Endothelial cell of umbilical vein (primary cell): Measurements from ENCODE around the gene CLCN4. TPM values are rescaled to one million over a fixed set of nuclear protein-coding genes. Genes with fewer than 3 reads are reported as not detected.

Experiments
- BruUV-seq: library from RNA; stranded (reverse); fragments of 400-500 nt; replicated peaks from 2 replicates; lab custom pipeline; 2021; lab: Mats Ljungman, UMichigan
- CTCF ChIA-PET: fragments of 300-600, 350-600 bp; sonication (Branson Sonifier 250); formaldehyde crosslinking; loops from one replicate; lab custom pipeline; 2021; ENCODE audit warnings: antibody characterized with exemption, inconsistent platforms; lab: Charles Lee
- POLR2A ChIA-PET: fragments of 300-600, 350-600 bp; sonication (Branson Sonifier 250); formaldehyde crosslinking; loops from one replicate; lab custom pipeline; 2021; ENCODE audit warnings: antibody characterized with exemption, inconsistent platforms; lab: Charles Lee
- DNase-seq: peaks from one replicate; pipeline ENCODE4 v3.0.0-alpha.2; 2011; ENCODE audit warnings: low read depth, low spot score
- FAIRE-seq: peaks from 2 replicates; lab custom pipeline; 2011; peaks lifted over from hg19 to GRCh38; lab: Jason Lieb, UNC
- H2AFZ ChIP-seq: 2 replicates; pipeline ENCODE4 v1.6.0; 2012; ENCODE audit warnings: low read depth, low read length, control low read depth, inconsistent platforms
- H3K27ac ChIP-seq: 2 replicates; pipeline ENCODE4 v1.5.1; 2011; ENCODE audit warnings: low read depth, mild to moderate bottlenecking, control low read depth, low read length, moderate library complexity; ENCODE audit not compliant: insufficient read depth
- H3K27me3 ChIP-seq, 2 experiments: 2 replicates each; pipeline versions ENCODE4 v1.6.0 to v1.6.1; 2011; ENCODE audit warnings: low read length in 2 of 2, mixed read lengths in 1 of 2; ENCODE audit not compliant: control insufficient read depth in 2 of 2, insufficient read depth in 2 of 2
- H3K36me3 ChIP-seq, 2 experiments: 2 replicates in 1 of 2; 3 replicates in 1 of 2; pipeline ENCODE4 v1.5.1; 2011; ENCODE audit warnings: low read length in 2 of 2, mild to moderate bottlenecking in 1 of 2, moderate library complexity in 1 of 2; ENCODE audit not compliant: control insufficient read depth in 2 of 2, insufficient read depth in 2 of 2; ENCODE audit errors: extremely low read depth in 1 of 2
- H3K4me1 ChIP-seq: 3 replicates; pipeline ENCODE4 v1.5.1; 2011; ENCODE audit warnings: mild to moderate bottlenecking, low read length; ENCODE audit not compliant: control insufficient read depth, insufficient read depth; ENCODE audit errors: extremely low read depth
- H3K4me2 ChIP-seq: 2 replicates; pipeline ENCODE4 v1.6.1; 2011; ENCODE audit warnings: low read length, control low read depth, mixed read lengths; ENCODE audit not compliant: insufficient read depth
- H3K4me3 ChIP-seq, 3 experiments: fragments of 200-600 bp in 1 of 3; sonication (generic), shearing (Covaris generic) in 1 of 3; replicated peaks in 1 of 3; 2 replicates each; pipeline ENCODE4 v1.5.1; 2011 to 2016; ENCODE audit warnings: control low read depth in 3 of 3, low read length in 3 of 3, mild to moderate bottlenecking in 2 of 3, inconsistent platforms in 1 of 3, low read depth in 1 of 3, moderate library complexity in 1 of 3; ENCODE audit not compliant: insufficient read depth in 1 of 3
- H3K79me2 ChIP-seq: 2 replicates; pipeline ENCODE4 v1.6.0; 2012; ENCODE audit warnings: low read length, inconsistent platforms; ENCODE audit not compliant: control insufficient read depth, insufficient read depth
- H3K9ac ChIP-seq: replicated peaks from 2 replicates; pipeline ENCODE3; 2011; ENCODE audit warnings: low read length, control low read depth; ENCODE audit not compliant: insufficient read depth; ENCODE audit errors: extremely low read depth
- H3K9me1 ChIP-seq: replicated peaks from 3 replicates; pipeline ENCODE4 v1.6.0; 2011; ENCODE audit warnings: mild to moderate bottlenecking, low read length; ENCODE audit not compliant: control insufficient read depth, insufficient read depth; ENCODE audit errors: extremely low read depth
- H3K9me3 ChIP-seq: replicated peaks from 2 replicates; pipeline ENCODE4 v1.5.1; 2012; ENCODE audit warnings: low read length, inconsistent platforms; ENCODE audit not compliant: control insufficient read depth, insufficient read depth
- H4K20me1 ChIP-seq: replicated peaks from 2 replicates; pipeline ENCODE3; 2011; ENCODE audit warnings: mild to moderate bottlenecking, low read length; ENCODE audit not compliant: control insufficient read depth, insufficient read depth; ENCODE audit errors: extremely low read depth
- CTCF ChIP-seq, 2 donors: IDR thresholded peaks; 1 replicate in 1 of 2; 2 replicates in 1 of 2; pipeline ENCODE4 v1.5.1; 2011; ENCODE audit warnings: low read length in 2 of 2, mild to moderate bottlenecking in 2 of 2, moderate library complexity in 2 of 2, control low read depth in 1 of 2, inconsistent platforms in 1 of 2, low read depth in 1 of 2; ENCODE audit not compliant: insufficient read depth in 1 of 2; ENCODE audit errors: extremely low read depth in 1 of 2
- EZH2 ChIP-seq: IDR thresholded peaks from 2 replicates; pipeline ENCODE4 v1.6.1; 2012; ENCODE audit warnings: borderline replicate concordance, low read depth, mild to moderate bottlenecking, moderate library complexity, low read length, inconsistent platforms; ENCODE audit not compliant: severe bottlenecking
- FOS ChIP-seq: IDR thresholded peaks from 2 replicates; pipeline ENCODE4 v1.6.1; 2011; ENCODE audit warnings: mild to moderate bottlenecking, low read length, moderate library complexity, borderline replicate concordance; ENCODE audit not compliant: insufficient read depth
- GATA2 ChIP-seq: IDR thresholded peaks from 2 replicates; pipeline ENCODE4 v1.7.0; 2011; ENCODE audit warnings: low read depth, mild to moderate bottlenecking, moderate library complexity, mixed read lengths, low read length; ENCODE audit not compliant: insufficient read length, insufficient read depth
- JUN ChIP-seq: IDR thresholded peaks from 2 replicates; pipeline ENCODE4 v1.6.1; 2011; ENCODE audit warnings: borderline replicate concordance, low read depth; ENCODE audit not compliant: insufficient read length, insufficient read depth
- MAX ChIP-seq: IDR thresholded peaks from 2 replicates; pipeline ENCODE4 v1.6.1; 2011; ENCODE audit not compliant: insufficient read depth, insufficient read length
- MYC ChIP-seq: IDR thresholded peaks from one replicate; pipeline ENCODE4 v1.6.1; 2011; ENCODE audit warnings: mild to moderate bottlenecking, low read depth, low read length
- POLR2A ChIP-seq: IDR thresholded peaks from 2 replicates; pipeline ENCODE4 v1.6.1; 2012; ENCODE audit warnings: low read depth, mild to moderate bottlenecking, control low read depth, low read length
- POLR2AphosphoS5 ChIP-seq: IDR thresholded peaks from 2 replicates; pipeline ENCODE4 v1.6.1; 2012; ENCODE audit warnings: low read depth, mild to moderate bottlenecking, control low read depth, low read length, moderate library complexity; ENCODE audit not compliant: insufficient read depth
- dilution Hi-C: fragments of 300-500 bp; cut with MboI; formaldehyde crosslinking; loops from one replicate; pipeline ENCODE4 v1.15.0; 2019; ENCODE audit warnings: low sequenced_read_pairs; ENCODE audit not compliant: extremely low pct_ligation_motif_present
- intact Hi-C: fragments of 100-400 bp; cut with micrococcal nuclease; formaldehyde crosslinking; loops from one replicate; pipeline ENCODE4 v1.10.0; 2022
- polyA plus RNA-seq, 4 experiments: library from polyadenylated mRNA; depleted of rRNA in 3 of 4; stranded (reverse) in 3 of 4; unstranded in 1 of 4; fragments of >200 nt; gene quantifications; 2 replicates each; pipeline versions ENCODE4 v1.2.1 to v1.2.3, GENCODE V29; 2011 to 2012; ENCODE audit warnings: missing spikeins in 1 of 4
- total RNA-seq: library from RNA; stranded (reverse); gene quantifications from 2 replicates; pipeline ENCODE4 v1.2.3, GENCODE V29; 2021

The CLCN4 gene
- total and polyA plus RNA-seq, 2 donors (not counting 3 experiments of a cell fraction or from before 2014, with no cell fraction given), result 7.6 to 19.8 TPM

- ChIA-PET POLR2A (no interaction called here), CTCF (no interaction called here)
- no peak for FAIRE-seq
- no peaks in the 10 kb centered on the region for H3K9me1 ChIP-seq
- H3K27ac ChIP-seq, result no peak overlapping the region
- no peaks in the 10 kb centered on the region for H3K79me2 ChIP-seq
- intact Hi-C loops (no loop called here), dilution Hi-C loops (no loop called here)
- no peak overlapping the region for H3K4me2 ChIP-seq
- BruUV-seq, result no TSS peak
- H3K4me1 ChIP-seq, result no peaks in the 10 kb centered on the region
- H3K4me3 ChIP-seq, result no peak overlapping the region
- H3K9ac ChIP-seq, result no peak overlapping the region
- no peak overlapping the region for H2AFZ ChIP-seq
- no peaks in the 10 kb centered on the region for H3K9me3 ChIP-seq
- DNase-seq, result no peak
- H4K20me1 ChIP-seq, result no peaks in the 10 kb centered on the region
- H3K36me3 ChIP-seq, result no peaks in the 10 kb centered on the region
- TF ChIP-seq EZH2 (no peak), JUN (no peak), CTCF (IDR thresholded peaks at IDR 0.05; ENCODE audit: extremely low read depth in 1 of 2, insufficient read depth in 1 of 2, low read depth in 1 of 2, low read length in 2 of 2) (no peak), POLR2A (no peak), GATA2 (no peak)
- H3K27me3 ChIP-seq, result no peaks in the 10 kb centered on the region
Measured at GRCh38 chrX:10235851-10236250, 79.1 kb downstream of the CLCN4 start.

GRCh38 chrX:10237241-10237640 lies 80.5 kb downstream of the CLCN4 start:
- no peaks in the 10 kb centered on the region for H3K4me1 ChIP-seq
- H3K79me2 ChIP-seq, result no peaks in the 10 kb centered on the region
- ChIA-PET POLR2A (no interaction called here), CTCF (no interaction called here)
- FAIRE-seq (no peak), DNase-seq (no peak)
- no peaks in the 10 kb centered on the region for H3K27me3 ChIP-seq
- no peak overlapping the region for H3K27ac ChIP-seq
- no peaks in the 10 kb centered on the region for H3K9me3 ChIP-seq
- H3K4me3 ChIP-seq, result no peak overlapping the region
- TF ChIP-seq FOS (no peak), CTCF (IDR thresholded peaks at IDR 0.05; ENCODE audit: extremely low read depth in 1 of 2, insufficient read depth in 1 of 2, low read depth in 1 of 2, low read length in 2 of 2) (no peak), MYC (no peak), POLR2AphosphoS5 (no peak), POLR2A (no peak), GATA2 (no peak), JUN (no peak), EZH2 (no peak), MAX (no peak)
- no TSS peak for BruUV-seq
- dilution Hi-C loops (no loop called here), intact Hi-C loops (no loop called here)
- H2AFZ ChIP-seq, result no peak overlapping the region
- no peak overlapping the region for H3K4me2 ChIP-seq
- no peaks in the 10 kb centered on the region for H3K36me3 ChIP-seq
- H3K9ac ChIP-seq, result no peak overlapping the region
- H4K20me1 ChIP-seq, result no peaks in the 10 kb centered on the region
- H3K9me1 ChIP-seq, result no peaks in the 10 kb centered on the region
